ENCODE measurements around the gene PPEF1.

DNA sequence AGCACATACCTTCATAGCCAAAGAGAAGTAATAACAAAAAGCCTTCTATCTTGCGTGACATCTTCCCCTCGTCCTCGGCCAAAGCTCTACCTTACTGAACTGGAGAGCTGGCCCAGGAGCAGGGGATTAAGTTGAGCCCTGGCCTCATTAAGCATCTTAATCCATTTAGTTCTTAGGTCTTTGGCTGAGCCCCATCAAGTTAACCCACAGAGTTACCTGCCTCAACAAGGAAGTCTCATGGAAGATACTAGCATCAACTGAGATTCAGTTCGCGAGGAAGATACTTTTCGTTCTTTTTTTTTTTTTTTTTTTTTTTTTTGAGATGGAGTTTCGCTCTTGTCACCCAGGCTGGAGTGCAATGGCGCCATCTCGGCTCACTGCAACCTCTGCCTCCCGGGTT is 35.4 kb upstream of the PPEF1 start, which contains the start of gene RS1:
- TF ChIP-seq, protein P1, sequence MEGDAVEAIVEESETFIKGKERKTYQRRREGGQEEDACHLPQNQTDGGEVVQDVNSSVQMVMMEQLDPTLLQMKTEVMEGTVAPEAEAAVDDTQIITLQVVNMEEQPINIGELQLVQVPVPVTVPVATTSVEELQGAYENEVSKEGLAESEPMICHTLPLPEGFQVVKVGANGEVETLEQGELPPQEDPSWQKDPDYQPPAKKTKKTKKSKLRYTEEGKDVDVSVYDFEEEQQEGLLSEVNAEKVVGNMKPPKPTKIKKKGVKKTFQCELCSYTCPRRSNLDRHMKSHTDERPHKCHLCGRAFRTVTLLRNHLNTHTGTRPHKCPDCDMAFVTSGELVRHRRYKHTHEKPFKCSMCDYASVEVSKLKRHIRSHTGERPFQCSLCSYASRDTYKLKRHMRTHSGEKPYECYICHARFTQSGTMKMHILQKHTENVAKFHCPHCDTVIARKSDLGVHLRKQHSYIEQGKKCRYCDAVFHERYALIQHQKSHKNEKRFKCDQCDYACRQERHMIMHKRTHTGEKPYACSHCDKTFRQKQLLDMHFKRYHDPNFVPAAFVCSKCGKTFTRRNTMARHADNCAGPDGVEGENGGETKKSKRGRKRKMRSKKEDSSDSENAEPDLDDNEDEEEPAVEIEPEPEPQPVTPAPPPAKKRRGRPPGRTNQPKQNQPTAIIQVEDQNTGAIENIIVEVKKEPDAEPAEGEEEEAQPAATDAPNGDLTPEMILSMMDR (conservative IDR thresholded peaks at IDR 0.05; ENCODE audit: low read length) = no peak
- TF ChIP-seq EZH2phosphoT487 (IDR thresholded peaks at IDR 0.05; ENCODE audit: borderline replicate concordance, low read depth, low read length) = no peak
